ENCODE measurements around the gene GLIPR2. TPM values are rescaled to one million over a fixed set of nuclear protein-coding genes. Genes with fewer than 3 reads are reported as not detected.
A peak's percentile ranks its signal among the peaks of the same experiment; 100 is the strongest.

Gene GLIPR2
- total and polyA plus RNA-seq, 2 experiments from 2014 or later, result 5.1 to 5.7 TPM

DNA sequence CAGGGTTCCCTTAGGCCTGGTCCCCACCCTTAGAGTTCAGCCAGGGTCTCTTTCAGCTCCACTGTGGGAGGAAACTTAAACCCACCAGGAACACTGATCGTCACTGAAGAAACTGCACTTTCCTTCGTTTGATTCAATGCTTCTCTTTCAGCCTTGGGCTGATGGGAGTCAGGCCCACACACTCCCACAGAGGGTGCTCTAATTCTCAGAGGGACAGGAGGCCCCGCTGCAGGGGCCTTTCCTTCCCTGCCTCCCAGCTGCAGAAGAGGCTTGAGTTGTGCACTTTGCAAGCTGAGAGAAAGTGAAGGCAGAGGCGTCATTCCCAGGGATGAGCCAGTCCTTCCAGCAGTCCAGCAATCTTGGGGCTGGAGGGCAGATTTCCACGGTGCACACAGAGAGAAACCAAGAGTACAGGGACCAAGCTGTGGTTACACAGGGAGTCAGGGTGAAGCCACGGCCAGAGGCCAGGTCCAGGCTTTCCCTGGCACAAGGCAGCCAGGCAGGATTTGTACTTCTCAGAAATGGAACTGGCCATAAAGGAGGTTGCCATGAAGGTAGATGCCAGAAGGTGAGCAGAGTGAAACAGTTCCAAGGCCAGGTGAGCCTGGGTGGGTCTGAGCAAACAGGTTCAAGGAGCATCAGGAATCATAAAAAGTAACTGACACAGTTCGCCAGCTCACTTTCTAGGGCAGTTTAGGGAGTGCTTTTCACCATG lies 10.4 kb upstream of the GLIPR2 start:
- Histone ChIP-seq H3F3A (replicated peaks; ENCODE audit: low read depth) (no peaks in the 10 kb centered on the region), H3K4me2 (no peak overlapping the region), H3K79me2 (replicated peaks; ENCODE audit: insufficient read depth) (no peaks in the 10 kb centered on the region), H4K20me1 (replicated peaks; ENCODE audit: insufficient read depth) (no peaks in the 10 kb centered on the region), H3K27me3 (ENCODE audit: insufficient read depth) (peaks cover 2% of the 10 kb centered on the region; the same call in 1 of the 2 replicates), H3K27ac (ENCODE audit: low read depth) (no peak overlapping the region), H3K9me2 (ENCODE audit: insufficient read depth) (no peaks in the 10 kb centered on the region), H2AFZ (no peak overlapping the region), H3K4me1 (ENCODE audit: insufficient read depth) (0 out of 2 replicates have a peak, but pooled peaks cover 3% of the 10 kb centered on the region), H3K4me3 (no peak overlapping the region), H3K36me3 (ENCODE audit: insufficient read depth) (no peaks in the 10 kb centered on the region)
- no peaks in the 10 kb centered on the region; the same call in 1 of the 3 replicates for H3K4me1 Mint-ChIP-seq
- peak; percentile 64 for ATAC-seq
- no peak for DNase-seq (ENCODE audit: low spot score)
- TF ChIP-seq, protein P1, sequence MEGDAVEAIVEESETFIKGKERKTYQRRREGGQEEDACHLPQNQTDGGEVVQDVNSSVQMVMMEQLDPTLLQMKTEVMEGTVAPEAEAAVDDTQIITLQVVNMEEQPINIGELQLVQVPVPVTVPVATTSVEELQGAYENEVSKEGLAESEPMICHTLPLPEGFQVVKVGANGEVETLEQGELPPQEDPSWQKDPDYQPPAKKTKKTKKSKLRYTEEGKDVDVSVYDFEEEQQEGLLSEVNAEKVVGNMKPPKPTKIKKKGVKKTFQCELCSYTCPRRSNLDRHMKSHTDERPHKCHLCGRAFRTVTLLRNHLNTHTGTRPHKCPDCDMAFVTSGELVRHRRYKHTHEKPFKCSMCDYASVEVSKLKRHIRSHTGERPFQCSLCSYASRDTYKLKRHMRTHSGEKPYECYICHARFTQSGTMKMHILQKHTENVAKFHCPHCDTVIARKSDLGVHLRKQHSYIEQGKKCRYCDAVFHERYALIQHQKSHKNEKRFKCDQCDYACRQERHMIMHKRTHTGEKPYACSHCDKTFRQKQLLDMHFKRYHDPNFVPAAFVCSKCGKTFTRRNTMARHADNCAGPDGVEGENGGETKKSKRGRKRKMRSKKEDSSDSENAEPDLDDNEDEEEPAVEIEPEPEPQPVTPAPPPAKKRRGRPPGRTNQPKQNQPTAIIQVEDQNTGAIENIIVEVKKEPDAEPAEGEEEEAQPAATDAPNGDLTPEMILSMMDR (conservative IDR thresholded peaks at IDR 0.05; ENCODE audit: low read depth in 2 of 2), result 0 out of 4 replicates have a peak, but pooled peaks of 1 of the 2 experiments have one; percentile 7
- no peak for TF ChIP-seq EZH2 (IDR thresholded peaks at IDR 0.05; ENCODE audit: low read depth, unreplicated experiment)
- H3K9me3 Mint-ChIP-seq, result no peaks in the 10 kb centered on the region
- no peak overlapping the region for H3K4me3 Mint-ChIP-seq
- peaks cover 2% of the 10 kb centered on the region for H3K27me3 Mint-ChIP-seq (ENCODE audit: insufficient read depth, low read depth, poor library complexity)
- H3K36me3 Mint-ChIP-seq (ENCODE audit: low read depth), result no peaks in the 10 kb centered on the region
- no peak overlapping the region; the same call in 1 of the 2 replicates for H3K27ac Mint-ChIP-seq

DNA sequence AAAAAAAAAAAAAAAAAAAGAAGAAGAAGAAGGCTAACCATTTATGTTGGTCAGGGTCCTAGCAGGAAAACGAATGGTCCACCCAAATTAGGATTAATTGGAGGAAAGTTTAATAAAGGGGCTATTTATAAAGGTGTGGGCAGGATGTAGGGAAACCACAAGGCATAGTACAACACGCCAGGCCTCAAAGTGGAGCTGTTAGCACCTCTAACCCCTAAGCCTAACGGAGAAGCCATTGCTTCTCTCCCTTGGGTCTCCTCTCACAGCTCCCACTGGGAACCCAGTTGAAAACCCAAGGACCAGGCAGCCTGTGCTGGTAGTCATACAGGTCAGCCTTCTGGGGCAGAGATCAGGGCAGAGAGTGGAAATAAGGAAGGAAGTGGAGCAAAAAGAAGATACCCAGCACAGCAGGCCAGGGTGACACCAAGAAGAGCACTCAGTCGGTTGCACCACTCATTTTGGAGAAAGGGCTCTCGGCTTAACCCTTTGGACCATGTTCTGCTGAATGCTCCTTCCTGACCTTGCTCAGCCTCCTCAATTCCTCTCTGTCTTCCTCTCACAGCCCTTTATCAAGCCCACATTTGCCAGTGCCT lies 8.8 kb upstream of the GLIPR2 start:
- Mint-ChIP-seq H3K4me3 (no peak overlapping the region), H3K9me3 (no peaks in the 10 kb centered on the region), H3K4me1 (peaks cover 7% of the 10 kb centered on the region), H3K27me3 (ENCODE audit: insufficient read depth, low read depth, poor library complexity) (peaks cover 10% of the 10 kb centered on the region), H3K36me3 (ENCODE audit: low read depth) (no peaks in the 10 kb centered on the region), H3K27ac (no peak overlapping the region)
- Histone ChIP-seq H3K79me2 (replicated peaks; ENCODE audit: insufficient read depth) (no peaks in the 10 kb centered on the region), H3K4me1 (ENCODE audit: insufficient read depth) (peaks cover 11% of the 10 kb centered on the region), H3F3A (replicated peaks; ENCODE audit: low read depth) (no peaks in the 10 kb centered on the region), H3K4me3 (no peak overlapping the region), H4K20me1 (replicated peaks; ENCODE audit: insufficient read depth) (no peaks in the 10 kb centered on the region), H3K27ac (ENCODE audit: low read depth) (no peak overlapping the region), H3K27me3 (ENCODE audit: insufficient read depth) (peaks cover 16% of the 10 kb centered on the region), H3K36me3 (ENCODE audit: insufficient read depth) (no peaks in the 10 kb centered on the region), H3K4me2 (no peak overlapping the region), H2AFZ (no peak overlapping the region), H3K9me2 (ENCODE audit: insufficient read depth) (no peaks in the 10 kb centered on the region)
- ATAC-seq (no peak), DNase-seq (ENCODE audit: low spot score) (no peak)
- no peak for TF ChIP-seq EZH2 (IDR thresholded peaks at IDR 0.05; ENCODE audit: low read depth, unreplicated experiment)
- no peak for TF ChIP-seq EZH2phosphoT487 (IDR thresholded peaks at IDR 0.05; ENCODE audit: unreplicated experiment)
- TF ChIP-seq, protein P1 (conservative IDR thresholded peaks at IDR 0.05; ENCODE audit: low read depth in 2 of 2), result no peak
- TF ChIP-seq, protein P2, sequence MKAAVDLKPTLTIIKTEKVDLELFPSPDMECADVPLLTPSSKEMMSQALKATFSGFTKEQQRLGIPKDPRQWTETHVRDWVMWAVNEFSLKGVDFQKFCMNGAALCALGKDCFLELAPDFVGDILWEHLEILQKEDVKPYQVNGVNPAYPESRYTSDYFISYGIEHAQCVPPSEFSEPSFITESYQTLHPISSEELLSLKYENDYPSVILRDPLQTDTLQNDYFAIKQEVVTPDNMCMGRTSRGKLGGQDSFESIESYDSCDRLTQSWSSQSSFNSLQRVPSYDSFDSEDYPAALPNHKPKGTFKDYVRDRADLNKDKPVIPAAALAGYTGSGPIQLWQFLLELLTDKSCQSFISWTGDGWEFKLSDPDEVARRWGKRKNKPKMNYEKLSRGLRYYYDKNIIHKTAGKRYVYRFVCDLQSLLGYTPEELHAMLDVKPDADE (IDR thresholded peaks at IDR 0.05), result no peak
- TF ChIP-seq STAT1 (IDR thresholded peaks at IDR 0.05; ENCODE audit: unreplicated experiment), result no peak
- TF ChIP-seq, protein P3, sequence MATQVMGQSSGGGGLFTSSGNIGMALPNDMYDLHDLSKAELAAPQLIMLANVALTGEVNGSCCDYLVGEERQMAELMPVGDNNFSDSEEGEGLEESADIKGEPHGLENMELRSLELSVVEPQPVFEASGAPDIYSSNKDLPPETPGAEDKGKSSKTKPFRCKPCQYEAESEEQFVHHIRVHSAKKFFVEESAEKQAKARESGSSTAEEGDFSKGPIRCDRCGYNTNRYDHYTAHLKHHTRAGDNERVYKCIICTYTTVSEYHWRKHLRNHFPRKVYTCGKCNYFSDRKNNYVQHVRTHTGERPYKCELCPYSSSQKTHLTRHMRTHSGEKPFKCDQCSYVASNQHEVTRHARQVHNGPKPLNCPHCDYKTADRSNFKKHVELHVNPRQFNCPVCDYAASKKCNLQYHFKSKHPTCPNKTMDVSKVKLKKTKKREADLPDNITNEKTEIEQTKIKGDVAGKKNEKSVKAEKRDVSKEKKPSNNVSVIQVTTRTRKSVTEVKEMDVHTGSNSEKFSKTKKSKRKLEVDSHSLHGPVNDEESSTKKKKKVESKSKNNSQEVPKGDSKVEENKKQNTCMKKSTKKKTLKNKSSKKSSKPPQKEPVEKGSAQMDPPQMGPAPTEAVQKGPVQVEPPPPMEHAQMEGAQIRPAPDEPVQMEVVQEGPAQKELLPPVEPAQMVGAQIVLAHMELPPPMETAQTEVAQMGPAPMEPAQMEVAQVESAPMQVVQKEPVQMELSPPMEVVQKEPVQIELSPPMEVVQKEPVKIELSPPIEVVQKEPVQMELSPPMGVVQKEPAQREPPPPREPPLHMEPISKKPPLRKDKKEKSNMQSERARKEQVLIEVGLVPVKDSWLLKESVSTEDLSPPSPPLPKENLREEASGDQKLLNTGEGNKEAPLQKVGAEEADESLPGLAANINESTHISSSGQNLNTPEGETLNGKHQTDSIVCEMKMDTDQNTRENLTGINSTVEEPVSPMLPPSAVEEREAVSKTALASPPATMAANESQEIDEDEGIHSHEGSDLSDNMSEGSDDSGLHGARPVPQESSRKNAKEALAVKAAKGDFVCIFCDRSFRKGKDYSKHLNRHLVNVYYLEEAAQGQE (IDR thresholded peaks at IDR 0.05; ENCODE audit: unreplicated experiment), result no peak

All from GM23338 (cell line).